Ovary (tissue), 3 donors: Measurements from ENCODE around the gene P2RY1.

Experiments used
- CTCF ChIP-seq, 3 donors: fragments of 450-650 bp in 2 of 3; fragments of 200-600 bp in 1 of 3; IDR thresholded peaks; one replicate each; pipeline versions ENCODE4 v1.5.1 to v1.8.0; 2016 to 2022; ENCODE audit warnings: antibody characterized with exemption in 3 of 3, mild to moderate bottlenecking in 1 of 3
- EP300 ChIP-seq: sonication (generic); formaldehyde crosslinking; IDR thresholded peaks from one replicate; pipeline ENCODE4 v1.6.1; 2017; ENCODE audit warnings: antibody characterized with exemption
- donor health status: DM: no; HTN: no; CAD: no.

- TF ChIP-seq CTCF (IDR thresholded peaks at IDR 0.05) (no peak), EP300 (no peak)
These were observed 44.9 kb downstream of the P2RY1 start for GRCh38 chr3:152879790-152880174.
